GM18868 (cell line): ENCODE data around the gene TCP11L2.
"Not testable (repeated sequence)": the region's sequence is repeated elsewhere in the genome, so short reads cannot be mapped to it uniquely, and the experiment has no call there.

Experiments used
- ATAC-seq: cut with Tn5 transposase; IDR thresholded peaks from one replicate; pipeline ENCODE4 v1.9.1; 2021; ENCODE audit warnings: mild to moderate bottlenecking, moderate library complexity; ENCODE audit not compliant: unreplicated experiment

The TCP11L2 gene

DNA sequence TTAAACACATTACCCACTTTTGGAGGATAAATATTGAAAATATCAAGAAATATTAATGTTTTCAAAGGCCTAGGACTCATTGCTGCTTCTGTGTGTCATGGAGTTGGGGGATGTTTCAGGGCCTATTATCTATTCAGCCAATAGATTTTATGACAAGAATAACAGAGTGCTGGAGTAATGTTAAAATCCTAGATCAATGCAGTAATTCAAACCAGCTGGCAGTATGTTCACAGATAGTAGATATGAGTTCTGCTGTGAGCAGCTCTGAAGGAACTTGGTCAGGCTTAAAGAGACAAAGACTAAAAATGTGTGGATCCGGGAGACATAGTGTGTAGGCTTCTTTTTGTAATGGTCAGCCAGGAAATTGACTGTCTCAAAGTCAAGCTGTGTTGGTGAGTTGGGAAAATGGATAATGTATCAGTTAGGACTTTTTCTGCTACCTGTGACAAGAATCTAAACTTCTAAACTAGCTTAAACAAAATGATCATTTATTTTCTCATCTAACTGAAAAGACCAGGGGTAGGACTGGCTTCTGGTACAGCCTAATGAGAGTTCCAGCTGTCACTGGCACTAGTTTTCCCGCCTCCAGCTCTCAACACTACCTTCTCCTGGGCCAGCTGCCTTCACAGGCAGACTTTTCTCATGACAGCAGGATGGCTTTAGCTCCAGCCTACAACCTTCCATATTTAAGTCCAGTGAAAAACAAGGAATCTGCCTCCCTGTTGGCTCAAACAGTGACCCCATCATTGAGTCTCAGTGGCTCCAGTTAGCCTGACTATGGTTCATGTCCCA lies 38.7 kb downstream of the TCP11L2 start:
- no peak for ATAC-seq

DNA sequence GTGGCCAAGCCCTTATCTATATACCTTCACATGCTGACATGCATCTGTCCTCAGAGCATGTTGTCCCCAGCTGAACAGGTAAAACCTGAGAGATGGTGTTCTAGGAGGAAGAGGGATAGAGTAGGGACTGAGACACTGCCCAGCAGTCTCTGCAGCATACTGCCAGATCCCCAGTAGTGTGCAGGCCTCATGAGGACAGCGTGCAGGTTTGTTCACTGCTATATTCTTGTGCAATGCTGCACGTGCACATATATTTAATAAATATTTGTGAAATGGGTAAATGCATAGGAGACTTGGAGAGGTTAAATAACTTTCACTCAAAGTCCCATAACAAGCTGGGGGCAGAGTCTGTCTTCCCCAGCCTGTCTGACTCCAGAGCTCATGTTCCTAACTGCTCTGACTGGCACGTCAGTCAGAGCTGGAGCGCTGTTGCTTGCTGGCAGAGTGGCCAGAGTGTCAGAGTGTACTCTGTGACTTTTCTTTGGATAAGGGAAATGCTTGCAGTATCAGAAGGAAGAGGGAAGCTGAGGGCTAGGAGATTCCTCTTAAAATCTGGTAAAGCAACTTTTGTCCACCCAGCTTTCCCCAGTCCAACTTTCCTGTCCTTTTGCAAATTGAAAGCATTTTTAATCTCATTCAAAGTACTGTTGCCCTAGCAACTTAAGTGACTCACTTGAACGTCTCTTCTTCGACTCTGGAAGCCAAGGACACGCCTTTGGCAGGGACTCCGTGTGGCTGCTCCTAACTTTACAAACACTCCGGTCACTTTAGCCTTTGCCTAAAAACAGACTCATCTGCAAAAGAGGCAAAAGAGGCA lies 40.1 kb downstream of the TCP11L2 start:
- no peak for ATAC-seq

DNA sequence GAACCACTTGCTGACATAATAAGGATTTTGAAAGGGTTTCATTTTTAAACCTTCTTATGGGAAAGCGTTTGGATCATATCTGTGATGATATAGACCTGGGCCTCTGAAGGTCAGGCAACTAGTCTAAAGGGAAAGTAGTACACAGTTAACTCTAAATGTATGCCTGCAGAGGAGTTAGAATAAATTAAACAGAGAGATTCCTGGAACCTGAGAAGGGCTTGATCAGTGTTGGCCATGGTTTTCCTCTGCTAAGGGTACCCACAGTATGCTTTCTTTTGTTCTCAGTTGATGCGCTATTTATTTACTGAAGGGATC lies 40.6 kb downstream of the TCP11L2 start:
- ATAC-seq: no peak

DNA sequence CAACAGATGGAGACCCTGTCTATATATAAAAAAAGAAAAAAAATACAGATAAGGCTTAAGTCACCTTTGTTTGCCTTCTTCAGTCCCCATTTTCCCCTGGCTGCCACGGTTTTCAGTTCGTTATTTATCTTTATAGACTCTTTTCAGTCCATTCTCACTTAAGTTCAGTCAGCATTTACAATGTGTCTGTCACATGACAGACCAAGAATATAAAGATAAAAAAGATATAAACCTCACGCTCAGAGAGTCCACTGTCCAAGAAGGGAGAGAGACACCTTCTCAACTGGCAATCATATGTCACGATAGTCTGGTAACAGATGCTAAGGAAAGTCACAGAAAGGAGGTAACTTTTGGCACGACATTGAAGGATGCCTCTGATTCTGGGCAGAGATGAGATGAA lies 41.6 kb downstream of the TCP11L2 start:
- ATAC-seq: no peak

DNA sequence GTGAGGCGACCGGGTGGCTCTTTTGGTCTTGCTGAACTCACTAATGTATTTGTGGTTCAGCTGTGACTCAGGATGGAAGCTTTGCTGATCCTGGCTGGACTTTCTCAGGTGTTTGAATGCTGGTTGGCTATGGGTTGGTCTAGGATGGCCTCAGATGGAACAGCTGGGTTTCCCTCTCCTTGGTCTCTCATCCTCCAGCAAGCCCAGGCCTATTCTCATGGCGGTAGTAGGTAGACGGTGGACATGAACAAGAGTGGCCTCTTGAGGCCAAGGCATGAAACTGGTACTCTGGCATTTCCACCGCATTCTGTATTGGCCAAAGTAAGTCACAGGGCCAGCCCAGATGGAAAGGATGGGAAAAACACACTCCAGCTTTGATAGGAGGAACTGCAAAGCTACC lies 43.2 kb downstream of the TCP11L2 start:
- no peak for ATAC-seq

DNA sequence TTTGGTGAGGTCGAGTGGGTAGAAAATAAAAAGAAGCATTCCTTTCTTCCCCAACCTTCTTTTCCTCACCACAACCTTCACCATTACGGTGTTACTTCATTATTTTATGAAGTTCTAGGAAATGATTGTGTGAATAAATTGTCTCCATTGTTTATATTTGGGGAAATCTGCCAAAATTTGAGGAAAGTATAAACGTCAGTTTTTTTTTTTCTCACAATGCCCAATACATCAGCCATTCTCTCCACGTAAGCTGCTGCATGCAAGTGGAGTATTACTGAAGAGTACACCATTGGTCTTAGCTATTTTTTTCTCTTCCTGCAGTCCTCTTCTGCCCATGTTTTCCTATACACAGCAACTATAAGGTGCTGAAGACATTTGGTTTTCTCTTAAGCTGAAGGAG lies 45.9 kb downstream of the TCP11L2 start:
- ATAC-seq: no peak

DNA sequence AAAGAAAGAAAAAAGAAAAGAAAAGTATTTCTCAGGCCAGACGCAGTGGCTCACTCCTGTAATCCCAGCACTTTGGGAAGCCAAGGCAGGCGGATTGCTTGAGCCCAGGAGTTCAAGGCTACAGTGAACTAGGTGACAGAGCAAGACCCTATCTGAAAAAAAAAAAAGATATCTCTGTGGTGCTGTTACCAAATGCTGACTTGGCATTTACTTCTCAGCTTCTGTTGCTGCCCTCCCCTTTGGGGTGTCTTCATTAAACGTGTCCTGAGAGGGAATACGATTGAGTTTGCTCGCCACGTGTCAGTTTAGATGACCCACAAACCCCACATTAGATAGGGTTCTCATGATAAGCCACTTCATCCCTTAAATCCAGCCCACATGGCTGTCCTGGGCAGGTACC lies 50.6 kb downstream of the TCP11L2 start:
- ATAC-seq: no peak

DNA sequence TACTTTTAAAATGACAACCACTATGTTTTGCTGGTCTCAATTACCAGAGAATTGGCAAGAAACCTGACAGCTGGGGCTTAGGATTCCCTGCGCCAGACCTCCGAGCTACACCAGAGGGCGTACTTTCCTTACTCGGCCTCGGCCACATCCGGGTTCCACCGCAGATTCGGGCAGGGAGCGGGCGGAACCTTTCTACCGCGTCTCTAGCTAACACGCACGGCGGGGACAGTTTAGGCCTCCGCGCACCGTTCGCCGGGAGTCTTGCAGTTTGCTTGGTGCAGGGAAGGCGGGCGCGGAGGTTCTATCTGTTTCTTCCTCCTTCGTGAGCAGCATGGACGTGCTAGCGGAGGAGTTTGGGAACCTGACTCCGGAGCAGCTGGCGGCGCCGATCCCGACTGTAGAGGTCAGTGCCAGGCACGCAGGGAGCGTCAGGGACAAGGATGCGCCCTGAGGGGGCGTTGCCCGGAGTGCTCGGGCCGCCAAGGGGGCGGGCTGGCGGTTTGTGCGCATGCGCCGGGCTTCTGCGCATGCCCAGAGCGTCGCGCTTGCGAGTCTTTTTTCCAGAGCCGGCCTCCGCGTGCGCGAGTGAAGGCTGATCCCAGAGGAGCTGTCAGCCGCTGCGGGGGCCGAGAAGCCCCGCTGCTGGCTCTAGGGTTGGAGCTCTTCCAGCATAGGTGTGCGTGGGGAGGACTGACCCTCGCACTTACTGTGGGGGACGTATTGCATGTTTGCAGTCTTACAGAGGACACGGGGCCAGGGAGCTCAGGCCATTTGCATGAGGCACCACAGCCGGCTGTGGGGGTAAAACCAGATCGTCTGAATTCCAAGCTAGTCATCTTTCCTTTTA lies 55.2 kb downstream of the TCP11L2 start, which contains the start of gene POLR3B:
Gene POLR3B, plus strand, starts transcription at position 200 of the 847 bp plus-strand sequence. Its CDS starts 132 bp downstream, at position 332.
- peak; percentile 94 for ATAC-seq

DNA sequence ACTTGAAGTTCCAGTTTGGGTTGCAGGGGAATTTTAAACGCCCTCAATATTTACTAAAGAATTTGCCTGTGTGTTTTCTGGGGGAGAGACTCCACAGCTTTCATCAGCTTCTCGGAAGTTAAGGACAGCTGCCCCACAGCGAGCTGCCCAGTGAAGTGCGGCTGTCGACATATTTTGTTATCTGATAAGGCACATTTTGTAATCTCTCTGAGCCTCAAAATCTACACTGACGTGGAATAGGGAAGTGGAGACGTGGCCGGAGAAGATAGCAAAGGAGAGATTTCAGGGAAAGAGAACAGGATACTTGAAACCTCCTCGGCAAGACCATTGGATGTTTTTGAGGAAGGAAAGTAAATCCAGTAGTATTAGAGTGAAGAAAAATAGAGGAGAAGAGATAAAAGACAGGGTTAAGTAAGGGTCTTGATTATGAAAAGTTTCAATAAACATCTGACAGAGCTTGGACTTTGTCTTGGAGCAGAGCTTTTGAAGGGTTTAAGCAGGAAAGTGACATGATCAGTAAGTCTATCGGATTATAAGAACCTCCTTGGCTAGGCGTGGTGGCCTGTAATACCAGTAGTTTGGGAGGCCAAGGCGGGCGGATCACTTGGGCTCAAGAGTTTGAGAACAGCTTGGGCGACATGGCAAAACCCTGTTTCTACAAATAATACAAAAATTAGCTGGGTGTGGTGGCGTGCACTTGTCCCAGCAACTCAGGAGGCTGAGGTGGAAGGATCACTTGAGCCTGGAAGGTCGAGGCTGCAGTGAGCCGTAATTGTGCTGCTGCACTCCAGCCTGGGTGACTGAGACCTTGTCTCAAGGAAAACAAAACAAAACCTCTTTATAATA lies 56.1 kb downstream of the TCP11L2 start:
- ATAC-seq: peak; percentile 13

DNA sequence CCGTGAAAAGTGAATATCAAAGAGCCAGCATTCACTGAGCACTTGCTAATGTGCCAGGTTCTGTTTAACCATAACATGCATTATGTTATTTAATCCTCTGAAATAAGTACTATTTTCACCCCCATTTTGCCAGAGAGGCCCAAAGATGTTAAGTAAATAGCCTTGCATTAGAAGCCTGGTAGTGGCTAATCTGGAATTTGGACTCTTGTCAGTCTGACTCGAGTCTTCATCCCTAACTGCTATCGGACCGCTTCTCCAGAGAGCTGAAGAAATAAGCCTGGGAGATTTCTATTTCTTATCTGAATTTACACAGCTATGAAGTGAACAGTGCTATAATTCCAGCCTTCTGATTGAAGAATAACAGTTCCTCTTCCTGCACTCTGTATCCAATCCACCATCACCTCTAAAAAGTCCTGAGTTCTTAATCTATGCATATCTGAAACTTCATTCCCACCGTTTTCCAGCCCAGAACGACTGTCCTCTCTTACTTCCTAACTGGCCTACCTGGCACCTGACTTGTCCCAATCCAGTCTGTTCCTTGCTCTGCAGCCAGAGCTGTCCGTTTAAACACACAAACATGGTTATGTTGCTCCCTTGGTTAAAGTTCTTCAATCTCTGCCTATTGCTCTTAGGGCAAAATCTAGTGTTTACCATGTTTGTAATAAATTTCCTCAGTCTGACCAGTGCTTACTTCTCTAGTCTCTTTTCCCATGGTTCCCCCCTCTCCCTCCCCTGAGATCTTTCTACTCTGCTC lies 57.3 kb downstream of the TCP11L2 start:
- no peak for ATAC-seq

DNA sequence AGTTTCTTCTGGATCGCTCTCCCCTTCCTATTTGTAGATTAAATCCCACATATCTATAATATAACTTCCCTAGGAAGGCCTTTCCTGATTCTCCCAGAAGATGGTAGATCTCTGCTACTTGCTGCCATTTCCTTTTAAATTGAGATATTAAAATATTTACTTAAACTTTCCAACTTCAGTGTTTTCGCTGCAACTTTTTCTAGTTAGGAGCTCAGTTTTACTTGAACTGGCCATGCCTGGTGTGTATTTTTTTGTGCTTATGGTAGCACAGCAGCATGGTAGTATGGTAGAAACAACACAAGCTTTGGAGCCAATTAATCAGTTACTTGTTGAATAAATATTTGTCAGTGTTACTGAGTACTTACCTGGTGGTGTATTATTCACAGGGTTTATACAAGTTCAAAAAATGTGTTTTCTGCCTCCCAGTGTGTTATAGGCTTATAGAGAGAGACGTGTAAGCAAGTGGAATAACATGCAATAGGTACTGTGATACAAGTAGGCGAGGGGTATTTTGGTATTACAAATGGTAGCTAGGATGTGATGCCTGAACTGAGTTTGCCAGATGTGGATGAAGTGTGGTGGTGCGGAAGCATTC lies 58.0 kb downstream of the TCP11L2 start:
- no peak for ATAC-seq

DNA sequence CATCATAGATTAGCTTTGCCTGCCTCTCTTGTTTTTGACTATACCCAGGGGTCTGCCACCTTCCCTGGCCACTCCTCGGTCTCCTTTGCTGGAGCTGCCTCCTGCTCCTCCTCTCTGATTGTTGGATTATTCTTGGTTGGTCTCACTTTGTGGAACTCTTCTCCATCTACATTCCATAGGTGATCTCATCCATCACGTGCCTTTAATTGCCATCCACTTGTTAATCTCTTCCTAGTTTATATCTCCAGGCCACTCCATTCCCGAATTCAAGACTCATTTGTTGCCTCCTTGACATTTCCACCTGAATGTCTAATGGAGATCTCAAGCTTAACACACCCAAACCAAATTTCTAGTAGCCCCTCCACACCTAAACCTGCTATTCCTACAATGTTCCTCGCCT lies 60.4 kb downstream of the TCP11L2 start:
- no peak for ATAC-seq

DNA sequence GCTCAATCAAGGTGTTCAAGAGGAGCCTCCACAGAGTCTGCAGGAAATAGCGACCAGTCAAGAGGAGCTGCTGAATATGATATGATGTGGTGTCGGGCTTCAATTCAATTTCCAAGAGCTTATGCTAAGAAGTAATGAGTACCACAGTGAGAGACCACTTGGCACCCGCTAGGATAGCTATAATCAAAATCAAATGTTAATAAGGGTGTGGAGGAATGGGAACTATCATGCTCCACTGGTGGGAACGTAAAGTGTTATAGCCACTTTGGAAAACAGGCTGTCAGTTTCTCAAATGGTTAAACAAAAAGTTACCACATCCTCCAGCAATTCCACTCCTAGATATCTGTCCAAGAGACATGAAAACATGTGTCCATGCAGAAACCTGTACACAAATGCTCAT lies 61.7 kb downstream of the TCP11L2 start:
- no peak for ATAC-seq

DNA sequence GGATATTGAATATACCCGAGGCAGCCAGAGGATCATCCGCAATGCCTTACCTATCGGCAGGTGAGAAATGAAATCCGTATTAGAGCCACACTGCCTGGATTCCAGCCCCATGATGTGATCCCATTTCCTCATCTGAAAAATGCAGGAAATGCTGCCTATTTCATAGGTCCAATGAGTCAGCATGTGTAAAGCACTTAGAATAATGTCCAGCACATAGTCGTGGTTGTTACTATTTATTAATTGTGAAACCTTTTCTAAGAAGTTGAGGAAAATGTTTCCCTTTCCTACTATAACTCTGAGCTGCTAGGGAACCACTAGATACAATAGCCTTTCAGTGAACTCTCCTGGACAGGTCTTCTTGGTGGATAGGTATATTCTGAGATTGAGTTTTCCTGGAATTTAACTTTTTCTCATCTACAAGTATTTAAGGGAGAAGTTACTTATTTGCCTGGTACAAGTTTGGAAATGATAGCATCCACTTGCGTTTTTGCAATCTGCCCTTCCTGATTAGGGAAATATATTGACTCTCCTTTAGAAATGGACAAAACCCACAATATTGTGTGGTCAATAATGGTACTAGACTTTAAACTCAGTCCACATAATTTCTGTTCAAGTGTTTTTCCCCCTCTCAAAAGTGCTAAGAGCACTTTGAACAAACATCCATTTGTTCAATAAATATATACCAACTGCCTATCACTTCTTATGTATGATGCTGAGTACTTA lies 67.3 kb downstream of the TCP11L2 start:
- no peak for ATAC-seq

DNA sequence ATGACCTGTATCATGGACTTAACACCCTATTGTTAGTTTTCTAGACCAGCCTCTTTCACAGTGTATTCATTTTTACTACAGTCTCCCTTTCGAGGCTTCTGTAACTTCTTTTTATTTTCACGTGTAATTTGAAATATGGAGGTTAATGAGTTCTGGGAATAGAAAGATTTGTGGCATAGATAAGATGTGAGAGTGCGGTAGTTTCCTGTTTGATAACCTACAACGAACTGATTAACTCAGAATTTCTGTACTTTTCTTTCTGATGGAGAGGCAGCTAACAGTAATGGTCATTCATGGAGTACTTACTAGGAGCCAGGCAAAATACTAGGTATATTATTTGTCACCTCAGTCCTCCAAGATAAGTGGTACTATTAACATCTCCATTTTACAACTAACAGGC lies 76.3 kb downstream of the TCP11L2 start:
- ATAC-seq: no peak

DNA sequence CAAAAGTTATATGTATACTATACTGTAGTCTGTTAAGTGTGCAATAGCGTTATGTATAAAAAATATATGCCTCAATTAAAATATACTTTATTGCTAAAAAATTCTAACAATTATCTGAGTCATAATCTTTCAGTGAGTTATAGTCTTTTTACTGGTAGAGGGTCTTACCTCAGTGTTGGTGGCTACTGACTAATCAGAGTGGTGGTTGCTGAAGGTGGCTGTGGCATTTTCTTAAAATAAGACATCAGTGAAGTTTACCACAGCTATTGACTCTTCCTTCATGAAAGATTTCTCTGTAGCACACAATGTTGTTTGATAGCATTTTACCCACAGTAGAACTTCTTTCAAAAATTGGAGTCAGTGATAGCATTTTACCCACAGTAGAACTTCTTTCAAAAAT lies 78.4 kb downstream of the TCP11L2 start:
- no peak for ATAC-seq

DNA sequence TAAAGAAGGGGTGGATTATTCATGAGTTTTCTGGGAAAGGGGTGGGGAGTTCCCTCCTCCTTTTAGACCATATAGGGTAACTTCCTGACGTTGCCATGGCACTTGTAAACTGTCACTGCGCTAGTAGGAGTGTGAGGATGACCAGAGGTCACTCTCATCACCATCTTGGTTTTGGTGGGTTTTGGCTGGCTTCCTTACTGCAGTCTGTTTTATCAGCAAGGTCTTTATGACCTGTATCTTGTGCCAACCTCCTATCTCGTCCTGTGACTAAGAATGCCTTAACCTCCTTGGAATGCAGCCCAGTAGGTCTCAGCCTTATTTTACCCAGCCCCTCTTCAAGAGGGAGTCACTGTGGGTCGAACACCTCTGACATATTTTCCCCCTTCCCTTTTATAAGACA lies 79.3 kb downstream of the TCP11L2 start:
- ATAC-seq: not testable (repeated sequence)

DNA sequence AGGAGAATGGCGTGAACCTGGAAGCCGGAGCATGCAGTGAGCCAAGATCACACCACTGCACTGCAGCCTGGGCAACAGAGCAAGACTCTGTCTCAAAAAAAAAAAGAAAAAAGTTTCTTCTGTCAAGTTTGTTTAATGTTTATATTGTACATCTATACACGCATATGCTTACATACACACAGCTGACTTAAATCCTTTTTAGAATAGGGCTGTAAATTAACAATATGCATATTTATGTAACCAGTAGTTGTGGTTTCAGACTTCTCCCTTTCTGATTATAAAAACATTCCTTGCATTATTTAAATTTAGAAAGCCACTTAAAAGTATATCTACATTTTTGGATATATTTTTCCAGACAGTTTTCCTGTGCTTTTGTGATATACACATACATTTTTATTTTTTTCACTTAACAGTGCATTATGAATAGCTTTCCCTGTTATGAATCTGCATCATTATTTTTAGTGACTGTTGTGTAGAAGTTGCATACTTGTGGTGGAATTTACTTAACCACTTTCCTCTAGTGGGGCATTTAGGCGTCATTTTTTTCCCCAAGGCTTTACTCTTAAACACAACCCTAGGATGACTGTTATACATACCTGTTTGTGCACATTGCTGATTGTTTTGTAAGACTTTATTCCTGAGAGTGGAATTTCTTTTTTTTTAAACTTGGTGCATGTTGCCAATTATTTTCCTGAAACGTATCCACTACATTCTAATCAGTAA lies 84.4 kb downstream of the TCP11L2 start:
- ATAC-seq: no peak
